ENCODE measurements around the gene ACSF3.

The ACSF3 gene

DNA sequence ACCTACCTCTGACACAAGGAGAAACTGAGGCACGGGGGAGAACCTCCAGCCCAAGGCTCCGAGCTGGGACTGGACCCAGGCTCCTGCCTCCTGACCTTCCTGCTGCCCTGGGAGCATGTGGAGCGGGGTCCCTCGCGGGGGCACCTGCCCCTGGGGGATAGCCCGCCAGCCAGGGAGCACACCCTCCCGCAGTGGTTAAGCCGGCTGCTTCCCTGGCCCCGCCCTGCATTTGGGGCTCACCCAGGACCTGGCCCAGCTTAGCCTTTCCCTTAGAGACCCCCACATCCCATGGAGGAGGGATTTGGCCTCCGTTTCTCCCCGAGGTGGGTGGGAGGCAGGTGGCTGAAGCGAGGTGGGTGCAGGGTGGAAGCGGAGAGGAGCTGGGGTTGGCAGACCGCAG, 76.1 kb downstream of the ACSF3 start (continued):
- no peak for TF ChIP-seq TSHZ2 (CRISPR knock-in tag; IDR thresholded peaks at IDR 0.05)
- TF ChIP-seq ISL1 (CRISPR knock-in tag; IDR thresholded peaks at IDR 0.05): no peak
- no peak for TF ChIP-seq TCF4 (CRISPR knock-in tag; IDR thresholded peaks at IDR 0.05; ENCODE audit: borderline replicate concordance)
- TF ChIP-seq ZNF8 (CRISPR knock-in tag; IDR thresholded peaks at IDR 0.05): no peak
- TF ChIP-seq, protein P1, sequence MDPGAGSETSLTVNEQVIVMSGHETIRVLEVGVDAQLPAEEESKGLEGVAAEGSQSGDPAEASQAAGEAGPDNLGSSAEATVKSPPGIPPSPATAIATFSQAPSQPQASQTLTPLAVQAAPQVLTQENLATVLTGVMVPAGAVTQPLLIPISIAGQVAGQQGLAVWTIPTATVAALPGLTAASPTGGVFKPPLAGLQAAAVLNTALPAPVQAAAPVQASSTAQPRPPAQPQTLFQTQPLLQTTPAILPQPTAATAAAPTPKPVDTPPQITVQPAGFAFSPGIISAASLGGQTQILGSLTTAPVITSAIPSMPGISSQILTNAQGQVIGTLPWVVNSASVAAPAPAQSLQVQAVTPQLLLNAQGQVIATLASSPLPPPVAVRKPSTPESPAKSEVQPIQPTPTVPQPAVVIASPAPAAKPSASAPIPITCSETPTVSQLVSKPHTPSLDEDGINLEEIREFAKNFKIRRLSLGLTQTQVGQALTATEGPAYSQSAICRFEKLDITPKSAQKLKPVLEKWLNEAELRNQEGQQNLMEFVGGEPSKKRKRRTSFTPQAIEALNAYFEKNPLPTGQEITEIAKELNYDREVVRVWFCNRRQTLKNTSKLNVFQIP (CRISPR knock-in tag; IDR thresholded peaks at IDR 0.05; ENCODE audit: borderline replicate concordance, low read depth): no peak

- no peak for ATAC-seq
- TF ChIP-seq ZFP30 (CRISPR knock-in tag; IDR thresholded peaks at IDR 0.05) (no peak), RARB (CRISPR knock-in tag; IDR thresholded peaks at IDR 0.05) (no peak), ARNTL (CRISPR knock-in tag; IDR thresholded peaks at IDR 0.05; ENCODE audit: borderline replicate concordance, low read depth) (no peak), CSRNP3 (CRISPR knock-in tag; IDR thresholded peaks at IDR 0.05) (no peak), ESRRG (CRISPR knock-in tag; IDR thresholded peaks at IDR 0.05) (no peak), CSDC2 (CRISPR knock-in tag; IDR thresholded peaks at IDR 0.05) (no peak), PPARA (CRISPR knock-in tag; IDR thresholded peaks at IDR 0.05; ENCODE audit: borderline replicate concordance) (no peak), OSR1 (CRISPR knock-in tag; IDR thresholded peaks at IDR 0.05) (no peak), TCF4 (CRISPR knock-in tag; IDR thresholded peaks at IDR 0.05; ENCODE audit: borderline replicate concordance) (no peak), ZC3H10 (CRISPR knock-in tag; IDR thresholded peaks at IDR 0.05) (no peak), ZFP3 (CRISPR knock-in tag; IDR thresholded peaks at IDR 0.05) (no peak)
Observed at GRCh38 chr16:89170346-89171215, 76.9 kb downstream of the ACSF3 start.

DNA sequence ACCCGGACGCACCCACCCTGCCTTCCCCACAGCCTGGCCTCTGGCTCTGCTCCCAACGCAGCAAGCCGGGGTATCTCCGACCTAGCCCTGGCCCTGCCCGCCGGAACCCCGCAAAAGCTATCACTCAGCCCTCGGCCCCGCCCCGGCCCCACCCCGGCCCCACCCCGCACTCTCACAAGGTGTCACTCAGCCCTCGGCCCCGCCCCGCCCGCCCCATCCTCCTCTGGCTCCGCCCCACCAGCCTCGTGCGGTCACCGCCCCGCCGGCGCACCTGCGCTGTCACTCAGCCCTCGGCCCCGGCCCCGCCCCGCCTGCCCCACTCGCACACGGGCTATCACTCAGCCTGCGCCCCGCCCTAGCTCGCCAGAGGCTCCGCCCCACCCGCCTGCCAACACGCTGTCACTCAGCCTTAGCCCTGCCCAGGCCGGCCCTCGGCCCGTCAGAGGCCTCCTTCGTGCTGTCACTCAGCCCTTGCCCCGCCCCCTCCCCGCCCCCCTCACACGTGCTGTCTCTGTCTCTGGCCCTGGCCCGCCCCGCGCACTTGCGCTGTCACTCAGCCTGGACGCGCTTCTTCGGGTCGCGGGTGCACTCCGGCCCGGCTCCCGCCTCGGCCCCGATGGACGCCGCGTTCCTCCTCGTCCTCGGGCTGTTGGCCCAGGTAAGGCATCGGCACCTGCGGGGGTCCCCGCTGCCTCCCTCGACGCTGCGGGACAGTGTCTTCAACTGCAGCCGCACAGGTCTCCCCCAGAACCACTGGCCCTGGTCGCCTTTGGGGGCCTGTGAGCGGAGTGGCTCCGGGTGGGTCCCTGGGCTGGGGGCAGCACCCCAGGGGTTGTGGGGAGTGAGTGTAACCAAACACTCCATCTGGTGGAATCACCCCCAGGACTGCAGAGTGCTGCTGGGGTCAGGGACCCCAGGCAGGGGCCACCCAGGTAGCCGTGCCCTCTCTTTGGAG, 77.8 kb downstream of the ACSF3 start, which contains the start of gene CDH15:
TSS of gene CDH15 (plus strand) at position 533 of the 955 bp plus-strand sequence. CDS start at position 617, 84 bp downstream.
- TF ChIP-seq SNAI2 (CRISPR knock-in tag; IDR thresholded peaks at IDR 0.05) (no peak), RARB (CRISPR knock-in tag; IDR thresholded peaks at IDR 0.05) (no peak), CSRNP3 (CRISPR knock-in tag; IDR thresholded peaks at IDR 0.05) (no peak), TOX (CRISPR knock-in tag; IDR thresholded peaks at IDR 0.05; ENCODE audit: borderline replicate concordance) (no peak), OSR1 (CRISPR knock-in tag; IDR thresholded peaks at IDR 0.05) (no peak), ZNF70 (CRISPR knock-in tag; IDR thresholded peaks at IDR 0.05) (no peak), ESRRG (CRISPR knock-in tag; IDR thresholded peaks at IDR 0.05) (no peak), ZNF565 (CRISPR knock-in tag; conservative IDR thresholded peaks at IDR 0.05; ENCODE audit: low read depth) (no peak), CSDC2 (CRISPR knock-in tag; IDR thresholded peaks at IDR 0.05) (no peak), ZFP3 (CRISPR knock-in tag; IDR thresholded peaks at IDR 0.05) (no peak), TCF4 (CRISPR knock-in tag; IDR thresholded peaks at IDR 0.05; ENCODE audit: borderline replicate concordance) (no peak)
- TF ChIP-seq, protein P2, sequence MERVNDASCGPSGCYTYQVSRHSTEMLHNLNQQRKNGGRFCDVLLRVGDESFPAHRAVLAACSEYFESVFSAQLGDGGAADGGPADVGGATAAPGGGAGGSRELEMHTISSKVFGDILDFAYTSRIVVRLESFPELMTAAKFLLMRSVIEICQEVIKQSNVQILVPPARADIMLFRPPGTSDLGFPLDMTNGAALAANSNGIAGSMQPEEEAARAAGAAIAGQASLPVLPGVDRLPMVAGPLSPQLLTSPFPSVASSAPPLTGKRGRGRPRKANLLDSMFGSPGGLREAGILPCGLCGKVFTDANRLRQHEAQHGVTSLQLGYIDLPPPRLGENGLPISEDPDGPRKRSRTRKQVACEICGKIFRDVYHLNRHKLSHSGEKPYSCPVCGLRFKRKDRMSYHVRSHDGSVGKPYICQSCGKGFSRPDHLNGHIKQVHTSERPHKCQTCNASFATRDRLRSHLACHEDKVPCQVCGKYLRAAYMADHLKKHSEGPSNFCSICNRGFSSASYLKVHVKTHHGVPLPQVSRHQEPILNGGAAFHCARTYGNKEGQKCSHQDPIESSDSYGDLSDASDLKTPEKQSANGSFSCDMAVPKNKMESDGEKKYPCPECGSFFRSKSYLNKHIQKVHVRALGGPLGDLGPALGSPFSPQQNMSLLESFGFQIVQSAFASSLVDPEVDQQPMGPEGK (CRISPR knock-in tag; IDR thresholded peaks at IDR 0.05; ENCODE audit: borderline replicate concordance): no peak
- TF ChIP-seq, protein P3, sequence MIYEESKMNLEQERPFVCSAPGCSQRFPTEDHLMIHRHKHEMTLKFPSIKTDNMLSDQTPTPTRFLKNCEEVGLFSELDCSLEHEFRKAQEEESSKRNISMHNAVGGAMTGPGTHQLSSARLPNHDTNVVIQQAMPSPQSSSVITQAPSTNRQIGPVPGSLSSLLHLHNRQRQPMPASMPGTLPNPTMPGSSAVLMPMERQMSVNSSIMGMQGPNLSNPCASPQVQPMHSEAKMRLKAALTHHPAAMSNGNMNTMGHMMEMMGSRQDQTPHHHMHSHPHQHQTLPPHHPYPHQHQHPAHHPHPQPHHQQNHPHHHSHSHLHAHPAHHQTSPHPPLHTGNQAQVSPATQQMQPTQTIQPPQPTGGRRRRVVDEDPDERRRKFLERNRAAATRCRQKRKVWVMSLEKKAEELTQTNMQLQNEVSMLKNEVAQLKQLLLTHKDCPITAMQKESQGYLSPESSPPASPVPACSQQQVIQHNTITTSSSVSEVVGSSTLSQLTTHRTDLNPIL (CRISPR knock-in tag; IDR thresholded peaks at IDR 0.05; ENCODE audit: low read depth): no peak
- peak; percentile 82 for ATAC-seq

All from SK-N-SH treated with all-trans-retinoic acid at 6 μM for 48 hours (cell line).